Gastrocnemius medialis (tissue), 4 donors: ENCODE measurements around the gene EPS8. TPM values are rescaled to one million over a fixed set of nuclear protein-coding genes. Genes with fewer than 3 reads are reported as not detected.

Source experiments
- ATAC-seq, 2 donors: fragments of 150-250 bp; one replicate each; pipeline ENCODE4 v1.9.1; 2016
- DNase-seq, 2 donors: peaks; one replicate each; pipeline ENCODE4 v3.0.0-alpha.2; 2019
- H3K27ac ChIP-seq, 4 donors: fragments of 200-600 bp; sonication (generic); 1 replicate in 1 of 4; 2 replicates in 3 of 4; pipeline ENCODE4 v1.5.1; 2016 to 2018; ENCODE audit warnings: mild to moderate bottlenecking in 2 of 4, moderate library complexity in 1 of 4
- H3K27me3 ChIP-seq, 3 donors: fragments of 200-600 bp; sonication (generic) in 2 of 3; 1 replicate in 1 of 3; 2 replicates in 2 of 3; pipeline versions ENCODE4 v1.5.1 to v1.6.0; 2016 to 2019; ENCODE audit warnings: mild to moderate bottlenecking in 1 of 3, moderate library complexity in 1 of 3
- H3K36me3 ChIP-seq, 2 donors: fragments of 200-600 bp; sonication (generic) in 1 of 2; one replicate each; pipeline ENCODE4 v1.5.1; 2017 to 2018
- H3K4me1 ChIP-seq, 2 donors: fragments of 200-600 bp; sonication (generic) in 1 of 2; one replicate each; pipeline ENCODE4 v1.5.1; 2016 to 2017; ENCODE audit warnings: mild to moderate bottlenecking in 2 of 2
- H3K4me3 ChIP-seq, 4 donors: fragments of 200-600 bp; sonication (generic) in 3 of 4; 1 replicate in 1 of 4; 2 replicates in 3 of 4; pipeline ENCODE4 v1.5.1; 2016 to 2019; ENCODE audit warnings: mild to moderate bottlenecking in 2 of 4
- H3K9me3 ChIP-seq, 3 donors: fragments of 200-600 bp; sonication (generic) in 2 of 3; 1 replicate in 1 of 3; 2 replicates in 2 of 3; pipeline ENCODE4 v1.5.1; 2016 to 2019
- CTCF ChIP-seq, 5 experiments: fragments of 450-650 bp in 3 of 5; fragments of 200-600 bp in 2 of 5; sonication (generic) in 2 of 5; IDR thresholded peaks in 4 of 5; conservative IDR thresholded peaks in 1 of 5; 1 replicate in 4 of 5; 2 replicates in 1 of 5; pipeline ENCODE4 v1.5.1; 2016 to 2019; ENCODE audit warnings: antibody characterized with exemption in 5 of 5, mild to moderate bottlenecking in 3 of 5, moderate library complexity in 3 of 5
- POLR2A ChIP-seq, 2 donors: fragments of 450-650 bp; IDR thresholded peaks; one replicate each; pipeline ENCODE4 v1.6.1; 2017; ENCODE audit warnings: antibody characterized with exemption in 2 of 2, mild to moderate bottlenecking in 2 of 2, moderate library complexity in 2 of 2
- in situ Hi-C, 4 donors: fragments of 200-750 bp; cut with MboI; loops; one replicate each; pipeline versions ENCODE4 v1.15.0 to v1.8.0; 2017; ENCODE audit warnings: low sequenced_read_pairs in 4 of 4
- intact Hi-C: fragments of 100-400 bp; cut with DNase I; formaldehyde crosslinking; loops from one replicate; pipeline ENCODE4 v1.15.1; 2023; ENCODE audit warnings: low total_unique reads
- total RNA-seq, 4 donors: library from RNA; depleted of rRNA; stranded (reverse); fragments of >200 nt; gene quantifications; one replicate each; pipeline versions ENCODE4 v1.1.0 to v1.2.3, GENCODE V29; 2016

The EPS8 gene
- total RNA-seq, 4 donors from 2014 or later: 26.8 to 48.4 (median 32.0) TPM

- no peak for ATAC-seq
- Histone ChIP-seq H3K27me3 (no peaks in the 10 kb centered on the region), H3K4me3 (no peak overlapping the region), H3K4me1 (peaks cover 0 to 4% of the 10 kb centered on the region in 2 donors), H3K36me3 (no peaks in the 10 kb centered on the region), H3K27ac (no peak overlapping the region), H3K9me3 (no peaks in the 10 kb centered on the region)
- no peak for TF ChIP-seq CTCF (IDR thresholded peaks at IDR 0.05 in 4 of 5, conservative IDR thresholded peaks at IDR 0.05 in 1 of 5)
- no peak for TF ChIP-seq POLR2A (IDR thresholded peaks at IDR 0.05)
- DNase-seq: no peak
- intact Hi-C loops: no loop called here
- in situ Hi-C loops: no loop called here
These were observed 118.4 kb downstream of the EPS8 start for GRCh38 chr12:15670756-15671155.

DNA sequence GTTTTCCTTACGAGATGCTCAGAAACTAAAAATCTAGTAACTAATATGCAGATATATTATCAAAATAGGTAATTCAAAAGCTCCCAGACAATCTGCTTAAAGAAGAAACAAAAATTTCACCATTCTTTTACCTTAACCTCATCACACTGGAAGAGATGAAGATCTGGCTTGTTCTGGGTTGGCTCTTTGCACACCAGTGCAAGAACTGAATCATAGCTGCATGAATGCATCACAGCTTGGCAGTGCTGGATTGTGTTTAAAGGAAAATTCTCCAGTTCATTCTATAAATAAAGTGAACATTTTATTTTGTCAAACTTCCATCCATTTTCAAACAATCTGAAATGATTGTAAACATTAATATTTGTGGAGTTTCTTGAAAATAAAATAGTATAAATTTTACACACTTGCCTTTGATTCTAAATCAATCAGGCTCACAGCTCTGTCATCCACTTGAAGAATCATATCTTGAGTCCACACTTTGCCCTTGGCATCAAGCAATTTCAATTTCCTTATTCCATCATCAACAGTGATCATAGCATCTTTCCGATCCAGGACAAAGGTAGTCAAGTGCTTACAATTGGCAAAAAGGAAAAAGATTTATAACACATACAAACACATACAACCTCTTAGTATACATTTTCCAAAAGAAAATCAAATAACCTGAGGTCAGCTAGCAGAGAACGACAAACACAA lies 119.8 kb downstream of the EPS8 start:
- H3K4me1 ChIP-seq: peaks cover 0 to 4% of the 10 kb centered on the region in 2 donors
- intact Hi-C loops (no loop called here), in situ Hi-C loops (no loop called here)
- H3K9me3 ChIP-seq: no peaks in the 10 kb centered on the region
- H3K27ac ChIP-seq: no peak overlapping the region
- H3K36me3 ChIP-seq: no peaks in the 10 kb centered on the region
- TF ChIP-seq CTCF (IDR thresholded peaks at IDR 0.05 in 4 of 5, conservative IDR thresholded peaks at IDR 0.05 in 1 of 5): no peak
- TF ChIP-seq POLR2A (IDR thresholded peaks at IDR 0.05): no peak
- ATAC-seq: no peak
- H3K27me3 ChIP-seq: no peaks in the 10 kb centered on the region
- no peak for DNase-seq
- no peak overlapping the region for H3K4me3 ChIP-seq

DNA sequence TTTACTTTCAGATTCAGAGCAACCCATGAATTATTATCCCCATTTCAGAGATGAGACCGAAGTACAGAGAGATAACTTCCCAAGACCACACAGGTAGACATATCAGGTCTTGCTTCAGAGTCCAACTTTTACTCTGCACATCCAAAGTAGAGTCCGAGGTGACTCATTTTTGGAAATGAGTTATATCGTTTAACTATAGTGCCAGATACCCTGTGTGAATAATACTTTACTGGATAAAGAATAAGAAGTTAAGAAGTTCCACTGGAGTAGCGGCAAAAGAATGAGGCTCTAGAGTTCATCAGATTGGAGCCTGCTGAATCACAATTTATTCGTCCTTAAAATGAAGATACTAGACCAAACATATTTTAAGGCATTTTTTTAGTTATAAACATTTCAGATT lies 124.7 kb downstream of the EPS8 start:
- Histone ChIP-seq H3K27ac (no peak overlapping the region), H3K4me3 (no peak overlapping the region), H3K36me3 (peaks cover 0 to 5% of the 10 kb centered on the region in 2 donors), H3K9me3 (no peaks in the 10 kb centered on the region), H3K27me3 (no peaks in the 10 kb centered on the region), H3K4me1 (no peaks in the 10 kb centered on the region)
- intact Hi-C loops (no loop called here), in situ Hi-C loops (no loop called here)
- ATAC-seq (no peak), DNase-seq (no peak)
- TF ChIP-seq CTCF (IDR thresholded peaks at IDR 0.05 in 4 of 5, conservative IDR thresholded peaks at IDR 0.05 in 1 of 5): no peak
- no peak for TF ChIP-seq POLR2A (IDR thresholded peaks at IDR 0.05)

DNA sequence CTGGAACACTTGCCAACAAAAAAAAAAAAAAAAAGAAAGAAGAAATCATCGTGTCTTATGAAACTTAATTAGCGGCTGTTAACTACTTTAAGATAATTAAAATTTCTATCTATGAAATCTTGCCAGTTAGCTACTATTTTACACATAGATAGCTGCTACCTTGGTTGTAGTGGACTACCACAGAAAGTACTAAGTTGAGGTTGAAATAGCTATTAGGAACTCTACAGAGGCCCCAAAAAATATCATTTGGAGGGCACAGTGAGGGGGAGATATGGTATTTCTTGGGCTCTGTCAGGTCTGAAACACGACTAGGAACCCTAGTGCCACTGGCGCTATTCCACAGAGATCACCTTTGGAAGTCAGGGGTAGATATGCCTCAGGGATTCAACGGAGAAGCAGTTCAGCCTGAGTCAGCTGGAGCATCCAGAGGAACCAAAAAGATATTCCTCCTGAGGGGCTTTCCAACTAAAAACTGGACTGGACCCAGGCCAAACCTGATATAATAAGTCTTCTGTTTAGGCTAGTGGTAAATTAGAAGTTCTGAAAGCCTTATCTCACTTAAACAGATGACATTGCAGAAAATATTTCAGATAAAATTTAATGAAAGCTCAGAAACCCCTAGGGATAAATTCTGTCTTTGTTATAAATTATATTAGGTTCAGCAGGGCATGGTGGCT lies 126.1 kb downstream of the EPS8 start:
- Histone ChIP-seq H3K36me3 (peaks cover 0 to 12% of the 10 kb centered on the region in 2 donors), H3K4me3 (no peak overlapping the region), H3K27ac (no peak overlapping the region), H3K4me1 (no peaks in the 10 kb centered on the region), H3K27me3 (no peaks in the 10 kb centered on the region), H3K9me3 (no peaks in the 10 kb centered on the region)
- no peak for DNase-seq
- intact Hi-C loops: no loop called here
- TF ChIP-seq CTCF (IDR thresholded peaks at IDR 0.05 in 4 of 5, conservative IDR thresholded peaks at IDR 0.05 in 1 of 5) (no peak), POLR2A (IDR thresholded peaks at IDR 0.05) (no peak)
- in situ Hi-C loops: no loop called here
- ATAC-seq: no peak
